Effector CD4-positive, alpha-beta T cell (primary cell): ENCODE data around the gene FOXA1.

Source experiments
- DNase-seq: peaks from one replicate; pipeline ENCODE4 v3.0.0-alpha.2; 2020

The FOXA1 gene

GRCh38 chr14:37553935-37554550, 41.0 kb downstream of the FOXA1 start:
- DNase-seq: no peak

- DNase-seq: no peak
Observed at GRCh38 chr14:37551119-37551518, 43.9 kb downstream of the FOXA1 start.

GRCh38 chr14:37550511-37550910, 44.5 kb downstream of the FOXA1 start:
- no peak for DNase-seq

GRCh38 chr14:37546621-37547447, 48.2 kb downstream of the FOXA1 start:
- DNase-seq: no peak

GRCh38 chr14:37545174-37545573, 49.9 kb downstream of the FOXA1 start:
- no peak for DNase-seq

- no peak for DNase-seq
Observed at GRCh38 chr14:37544407-37544806, 50.6 kb downstream of the FOXA1 start.

GRCh38 chr14:37539992-37540391, 55.1 kb downstream of the FOXA1 start:
- DNase-seq: no peak
